ENCODE data around the gene ITPR3.

DNA sequence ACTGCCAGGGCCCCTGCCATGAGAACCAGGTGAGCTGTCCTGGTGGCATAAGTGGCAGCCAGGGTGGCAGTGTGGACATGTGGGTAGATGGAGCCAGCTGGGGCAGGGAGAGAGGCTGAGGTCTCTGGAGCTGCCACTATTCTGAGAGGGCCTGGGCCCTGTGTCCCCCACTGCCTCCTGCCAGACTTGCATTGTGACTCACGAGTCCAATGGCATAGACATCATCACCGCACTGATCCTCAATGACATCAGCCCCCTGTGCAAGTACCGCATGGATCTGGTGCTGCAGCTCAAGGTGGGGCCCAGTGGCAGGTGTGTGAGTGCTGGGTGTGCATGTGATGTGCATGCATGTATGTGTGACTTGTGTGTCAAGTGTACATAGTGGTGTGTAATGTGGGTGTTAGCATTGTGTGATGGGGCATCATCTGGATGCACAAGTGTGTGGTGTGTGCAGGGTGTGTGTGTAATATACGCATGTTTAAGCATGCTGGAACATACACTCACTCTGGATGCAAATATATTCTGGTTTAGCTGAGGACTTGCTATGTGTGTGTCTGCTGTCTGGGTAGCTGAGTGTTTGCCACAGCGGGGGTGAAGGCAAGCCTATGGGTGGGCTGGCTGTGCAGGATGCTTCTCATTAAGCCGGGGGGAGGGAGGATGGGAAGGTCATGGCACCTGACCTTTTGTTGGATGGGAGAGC, 65.3 kb downstream of the ITPR3 start:
- TF ChIP-seq ELF4 (IDR thresholded peaks at IDR 0.05) (no peak), FOXK2 (IDR thresholded peaks at IDR 0.05) (no peak), FOXM1 (IDR thresholded peaks at IDR 0.05; ENCODE audit: borderline replicate concordance) (no peak), SUZ12 (IDR thresholded peaks at IDR 0.05) (no peak), CTBP1 (IDR thresholded peaks at IDR 0.05; ENCODE audit: borderline replicate concordance) (no peak), SP1 (IDR thresholded peaks at IDR 0.05) (no peak), FOXA1 (IDR thresholded peaks at IDR 0.05) (no peak)

Measured in HEK293T (cell line).